ENCODE results near the gene CD82.

Gene CD82

GRCh38 chr11:44626645-44627044 lies 61.2 kb downstream of the CD82 start:
- in situ Hi-C loops (cut with HindIII; ENCODE audit: low sequenced_read_pairs): loop anchor here (25.0 kb wide), 1 partner anchor 136 kb away; no protein-coding TSS in a partner anchor

- in situ Hi-C loops (cut with HindIII; ENCODE audit: low sequenced_read_pairs): loop anchor here (25.0 kb wide), 1 partner anchor 135 kb away; no protein-coding TSS in a partner anchor
Observed at GRCh38 chr11:44627165-44627789, 61.8 kb downstream of the CD82 start.

GRCh38 chr11:44627911-44628729 lies 62.7 kb downstream of the CD82 start:
- in situ Hi-C loops (cut with HindIII; ENCODE audit: low sequenced_read_pairs): loop anchor here (25.0 kb wide), 1 partner anchor 134 kb away; no protein-coding TSS in a partner anchor

- in situ Hi-C loops (cut with HindIII; ENCODE audit: low sequenced_read_pairs): loop anchor here (25.0 kb wide), 1 partner anchor 133 kb away; no protein-coding TSS in a partner anchor
Observed at GRCh38 chr11:44628730-44629700, 63.6 kb downstream of the CD82 start.

- in situ Hi-C loops (cut with HindIII; ENCODE audit: low sequenced_read_pairs): loop anchor here (25.0 kb wide), 1 partner anchor 132 kb away; no protein-coding TSS in a partner anchor
Observed at GRCh38 chr11:44629732-44630345, 64.4 kb downstream of the CD82 start.

GRCh38 chr11:44630511-44631210 lies 65.2 kb downstream of the CD82 start:
- in situ Hi-C loops (cut with HindIII; ENCODE audit: low sequenced_read_pairs): loop anchor here (25.0 kb wide), 1 partner anchor 132 kb away; no protein-coding TSS in a partner anchor

GRCh38 chr11:44631831-44632230 lies 66.4 kb downstream of the CD82 start:
- in situ Hi-C loops (cut with HindIII; ENCODE audit: low sequenced_read_pairs): loop anchor here (25.0 kb wide), 1 partner anchor 130 kb away; no protein-coding TSS in a partner anchor

- in situ Hi-C loops (cut with HindIII; ENCODE audit: low sequenced_read_pairs): loop anchor here (25.0 kb wide), 1 partner anchor 130 kb away; no protein-coding TSS in a partner anchor
Observed at GRCh38 chr11:44632466-44633123, 67.1 kb downstream of the CD82 start.

- in situ Hi-C loops (cut with HindIII; ENCODE audit: low sequenced_read_pairs): loop anchor here (25.0 kb wide), 1 partner anchor 129 kb away; no protein-coding TSS in a partner anchor
Observed at GRCh38 chr11:44633641-44634040, 68.2 kb downstream of the CD82 start.

GRCh38 chr11:44634401-44635281 lies 69.2 kb downstream of the CD82 start:
- in situ Hi-C loops (cut with HindIII; ENCODE audit: low sequenced_read_pairs): loop anchor here (25.0 kb wide), 1 partner anchor 128 kb away; no protein-coding TSS in a partner anchor

- in situ Hi-C loops (cut with HindIII; ENCODE audit: low sequenced_read_pairs): loop anchor here (25.0 kb wide), 1 partner anchor 125 kb away; no protein-coding TSS in a partner anchor
Observed at GRCh38 chr11:44637487-44637886, 72.0 kb downstream of the CD82 start.

GRCh38 chr11:44638032-44638431 lies 72.6 kb downstream of the CD82 start:
- in situ Hi-C loops (cut with HindIII; ENCODE audit: low sequenced_read_pairs): loop anchor here (25.0 kb wide), 1 partner anchor 124 kb away; no protein-coding TSS in a partner anchor

GRCh38 chr11:44643217-44643616 lies 77.8 kb downstream of the CD82 start:
- in situ Hi-C loops (cut with HindIII; ENCODE audit: low sequenced_read_pairs): loop anchor here (25.0 kb wide), 1 partner anchor 119 kb away; no protein-coding TSS in a partner anchor

GRCh38 chr11:44645827-44646226 lies 80.4 kb downstream of the CD82 start:
- in situ Hi-C loops (cut with HindIII; ENCODE audit: low sequenced_read_pairs): loop anchor here (25.0 kb wide), 1 partner anchor 116 kb away; no protein-coding TSS in a partner anchor

GRCh38 chr11:44647255-44647955 lies 81.9 kb downstream of the CD82 start:
- in situ Hi-C loops (cut with HindIII; ENCODE audit: low sequenced_read_pairs): loop anchor here (25.0 kb wide), 1 partner anchor 115 kb away; no protein-coding TSS in a partner anchor

- in situ Hi-C loops (cut with HindIII; ENCODE audit: low sequenced_read_pairs): loop anchor here (25.0 kb wide), 1 partner anchor 114 kb away; no protein-coding TSS in a partner anchor
Observed at GRCh38 chr11:44648109-44648508, 82.6 kb downstream of the CD82 start.

Measured in DLD1 (cell line).